ENCODE results near the gene TECPR1. TPM values are rescaled to one million over a fixed set of nuclear protein-coding genes. Genes with fewer than 3 reads are reported as not detected.

TECPR1 gene
- total RNA-seq, 1 experiment from 2014 or later, result 26.4 TPM

- H3K27me3 Mint-ChIP-seq (ENCODE audit: insufficient read depth, unreplicated experiment), result no peaks in the 10 kb centered on the region
- Histone ChIP-seq H3K27me3 (replicated peaks; ENCODE audit: control insufficient read depth, insufficient read depth, low read length) (no peaks in the 10 kb centered on the region), H3K36me3 (ENCODE audit: control insufficient read depth, insufficient read depth, low read length) (peaks cover 2% of the 10 kb centered on the region), H3K4me1 (peaks cover 7% of the 10 kb centered on the region), H3K9me3 (no peaks in the 10 kb centered on the region), H3K4me3 (ENCODE audit: low read depth, low read length) (no peak overlapping the region)
- H3K4me1 Mint-ChIP-seq (ENCODE audit: low read depth, unreplicated experiment), result peaks cover 13% of the 10 kb centered on the region
- ChIA-PET CTCF (no interaction called here), POLR2A (no interaction called here)
- no peak overlapping the region for H3K27ac Mint-ChIP-seq (ENCODE audit: unreplicated experiment)
- intact Hi-C loops (cut with micrococcal nuclease; ENCODE audit: unreplicated experiment), result no loop called here
- H3K9me3 Mint-ChIP-seq (ENCODE audit: unreplicated experiment), result no peaks in the 10 kb centered on the region
- DNase-seq, result no peak
- TF ChIP-seq CTCF (IDR thresholded peaks at IDR 0.05; ENCODE audit: insufficient read depth in 1 of 2, low read depth in 1 of 2, low read length in 1 of 2, severe bottlenecking in 1 of 2, unreplicated experiment in 1 of 2), result no peak
- no peak overlapping the region for H3K4me3 Mint-ChIP-seq (ENCODE audit: unreplicated experiment)
- BruUV-seq (replicated peaks), result no TSS peak
- peaks cover 29% of the 10 kb centered on the region for H3K36me3 Mint-ChIP-seq (ENCODE audit: insufficient read depth, unreplicated experiment)
Observed at GRCh38 chr7:98200364-98200763, 51.7 kb downstream of the TECPR1 start.

GRCh38 chr7:98199131-98199530 is 52.9 kb downstream of the TECPR1 start:
- no peaks in the 10 kb centered on the region; the same call in 1 of the 2 replicates for H3K36me3 ChIP-seq (ENCODE audit: control insufficient read depth, insufficient read depth, low read length)
- POLR2A ChIA-PET, result no interaction called here

GRCh38 chr7:98196706-98197605 is 55.1 kb downstream of the TECPR1 start:
- no peak for DNase-seq
- H3K4me1 ChIP-seq, result no peaks in the 10 kb centered on the region
- peaks cover 38% of the 10 kb centered on the region for H3K36me3 Mint-ChIP-seq (ENCODE audit: insufficient read depth, unreplicated experiment)
- peaks cover 6% of the 10 kb centered on the region for H3K4me1 Mint-ChIP-seq (ENCODE audit: low read depth, unreplicated experiment)
- no peak overlapping the region for H3K27ac Mint-ChIP-seq (ENCODE audit: unreplicated experiment)
- H3K4me3 ChIP-seq (ENCODE audit: low read depth, low read length), result no peak overlapping the region
- H3K36me3 ChIP-seq (ENCODE audit: control insufficient read depth, insufficient read depth, low read length), result no peaks in the 10 kb centered on the region
- no peaks in the 10 kb centered on the region for H3K27me3 Mint-ChIP-seq (ENCODE audit: insufficient read depth, unreplicated experiment)
- CTCF ChIA-PET, result no interaction called here
- no peaks in the 10 kb centered on the region for H3K27me3 ChIP-seq (replicated peaks; ENCODE audit: control insufficient read depth, insufficient read depth, low read length)
- no TSS peak for BruUV-seq (replicated peaks)
- TF ChIP-seq CTCF (IDR thresholded peaks at IDR 0.05; ENCODE audit: insufficient read depth in 1 of 2, low read depth in 1 of 2, low read length in 1 of 2, severe bottlenecking in 1 of 2, unreplicated experiment in 1 of 2), result no peak
- intact Hi-C loops (cut with micrococcal nuclease; ENCODE audit: unreplicated experiment), result no loop called here
- H3K9me3 Mint-ChIP-seq (ENCODE audit: unreplicated experiment), result no peaks in the 10 kb centered on the region
- POLR2A ChIA-PET, result no interaction called here
- no peaks in the 10 kb centered on the region for H3K9me3 ChIP-seq
- H3K4me3 Mint-ChIP-seq (ENCODE audit: unreplicated experiment), result no peak overlapping the region

More at GRCh38 chr7:98199131-98199530, 52.9 kb downstream of the TECPR1 start:
- Histone ChIP-seq H3K9me3 (no peaks in the 10 kb centered on the region), H3K4me3 (ENCODE audit: low read depth, low read length) (no peak overlapping the region), H3K4me1 (no peaks in the 10 kb centered on the region), H3K27me3 (replicated peaks; ENCODE audit: control insufficient read depth, insufficient read depth, low read length) (no peaks in the 10 kb centered on the region)
- CTCF ChIA-PET, result no interaction called here
- Mint-ChIP-seq H3K4me1 (ENCODE audit: low read depth, unreplicated experiment) (peaks cover 6% of the 10 kb centered on the region), H3K9me3 (ENCODE audit: unreplicated experiment) (no peaks in the 10 kb centered on the region), H3K36me3 (ENCODE audit: insufficient read depth, unreplicated experiment) (peaks cover 21% of the 10 kb centered on the region), H3K27me3 (ENCODE audit: insufficient read depth, unreplicated experiment) (no peaks in the 10 kb centered on the region), H3K4me3 (ENCODE audit: unreplicated experiment) (no peak overlapping the region), H3K27ac (ENCODE audit: unreplicated experiment) (no peak overlapping the region)
- no peak for DNase-seq
- no peak for TF ChIP-seq CTCF (IDR thresholded peaks at IDR 0.05; ENCODE audit: insufficient read depth in 1 of 2, low read depth in 1 of 2, low read length in 1 of 2, severe bottlenecking in 1 of 2, unreplicated experiment in 1 of 2)
- intact Hi-C loops (cut with micrococcal nuclease; ENCODE audit: unreplicated experiment), result no loop called here
- no TSS peak for BruUV-seq (replicated peaks)
